Tibial nerve (tissue), 4 donors: ENCODE data around the gene TMEM219. TPM values are rescaled to one million over a fixed set of nuclear protein-coding genes. Genes with fewer than 3 reads are reported as not detected.

Experiments
- DNase-seq, 2 donors: peaks; one replicate each; pipeline ENCODE4 v3.0.0-alpha.2; 2019; ENCODE audit warnings: low spot score in 2 of 2
- H3K27ac ChIP-seq, 4 donors: fragments of 200-600 bp; sonication (generic) in 3 of 4; one replicate each; pipeline ENCODE4 v1.5.1; 2017 to 2019; ENCODE audit warnings: mild to moderate bottlenecking in 1 of 4
- H3K27me3 ChIP-seq, 2 donors: fragments of 200-600 bp; sonication (generic) in 1 of 2; one replicate each; pipeline versions ENCODE4 v1.5.1 to v1.6.0; 2017 to 2019
- H3K36me3 ChIP-seq, 3 donors: fragments of 200-600 bp; sonication (generic); one replicate each; pipeline ENCODE4 v1.5.1; 2018 to 2019
- H3K4me1 ChIP-seq, 4 donors: fragments of 200-600 bp; sonication (generic) in 3 of 4; one replicate each; pipeline ENCODE4 v1.5.1; 2017 to 2019
- H3K4me3 ChIP-seq, 4 donors: fragments of 200-600 bp; sonication (generic) in 3 of 4; one replicate each; pipeline ENCODE4 v1.5.1; 2017 to 2019; ENCODE audit warnings: mild to moderate bottlenecking in 1 of 4, moderate library complexity in 1 of 4
- H3K9me3 ChIP-seq, 4 donors: fragments of 200-600 bp; sonication (generic) in 3 of 4; one replicate each; pipeline ENCODE4 v1.5.1; 2017 to 2019
- CTCF ChIP-seq, 5 experiments: fragments of 200-600 bp in 3 of 5; fragments of 450-650 bp in 2 of 5; sonication (generic) in 3 of 5; IDR thresholded peaks; one replicate each; pipeline ENCODE4 v1.5.1; 2016 to 2019; ENCODE audit warnings: antibody characterized with exemption in 5 of 5, mild to moderate bottlenecking in 3 of 5, moderate library complexity in 2 of 5
- EP300 ChIP-seq, 2 donors: sonication (generic); formaldehyde crosslinking; IDR thresholded peaks; one replicate each; pipeline ENCODE4 v1.6.1; 2017; ENCODE audit warnings: antibody characterized with exemption in 2 of 2, mild to moderate bottlenecking in 1 of 2
- POLR2A ChIP-seq, 2 donors: fragments of 450-650 bp; IDR thresholded peaks; one replicate each; pipeline ENCODE4 v1.6.1; 2017; ENCODE audit warnings: antibody characterized with exemption in 2 of 2, mild to moderate bottlenecking in 2 of 2, moderate library complexity in 2 of 2
- WGBS, 2 donors: methylation state at CpG; one replicate each; pipeline ENCODE4 v1.1.5; 2018; 5-methylcytosine and 5-hydroxymethylcytosine counted together
- total RNA-seq, 4 donors: library from RNA; depleted of rRNA; stranded (reverse); fragments of >200 nt; gene quantifications; one replicate each; pipeline ENCODE4 v1.1.0, GENCODE V29; 2016

Gene TMEM219
- total RNA-seq, 4 donors from 2014 or later, result 83.1 to 144 (median 103) TPM

- peak within 1 kb of the TSS; percentile 78 to 97 (median 82) for H3K4me3 ChIP-seq
- peak within 1 kb of the TSS; percentile 94 to 100 (median 96) for H3K27ac ChIP-seq
- peaks cover 0 to 30% (median 13%) of the 10 kb centered on the region in 4 donors for H3K4me1 ChIP-seq
- H3K36me3 ChIP-seq, result peaks cover 6 to 64% (median 13%) of the 10 kb centered on the region in 3 donors
- no peaks in the 10 kb centered on the region for H3K27me3 ChIP-seq
- peak; percentile 68 to 74 for DNase-seq
- TF ChIP-seq EP300 (IDR thresholded peaks at IDR 0.05) (peak in 1 of 2 donors; percentile 78), POLR2A (IDR thresholded peaks at IDR 0.05) (no peak)
- WGBS, 2 donors, result 0 to 1% methylated on average over 46 to 51 of the region's 53 CpGs
- no peaks in the 10 kb centered on the region for H3K9me3 ChIP-seq
Observed at GRCh38 chr16:29995324-29995910, 33.5 kb downstream of the TMEM219 start, which contains the start of gene HIRIP3. TSS of gene HIRIP3 (minus strand) at chr16:29995617. CDS start at chr16:29995605, 12 bp downstream.

- Histone ChIP-seq H3K4me1 (peaks cover 0 to 30% (median 13%) of the 10 kb centered on the region in 4 donors), H3K4me3 (peak within 1 kb of the TSS; percentile 78 to 97 (median 82)), H3K27ac (peak within 1 kb of the TSS; percentile 94 to 100 (median 96)), H3K27me3 (no peaks in the 10 kb centered on the region), H3K9me3 (no peaks in the 10 kb centered on the region), H3K36me3 (peaks cover 6 to 64% (median 6%) of the 10 kb centered on the region in 3 donors)
- TF ChIP-seq CTCF (IDR thresholded peaks at IDR 0.05) (peak in 1 of 5 experiments; percentile 46), POLR2A (IDR thresholded peaks at IDR 0.05) (peak; percentile 22 to 61), EP300 (IDR thresholded peaks at IDR 0.05) (peak in 1 of 2 donors; percentile 92)
- peak; percentile 94 to 96 for DNase-seq
- WGBS, 2 donors, result 0% methylated on average over 56 to 65 of the region's 65 CpGs
Observed at GRCh38 chr16:29995911-29996765, 34.3 kb downstream of the TMEM219 start, which contains the start of gene INO80E. TSS of gene INO80E (plus strand) at chr16:29996241. CDS start at chr16:29996311, 70 bp downstream.

GRCh38 chr16:29996766-29997250 lies 34.9 kb downstream of the TMEM219 start:
- DNase-seq, result no peak
- WGBS, 2 donors, result 18 to 22% methylated on average over 9 of the region's 9 CpGs
- no peaks in the 10 kb centered on the region for H3K9me3 ChIP-seq
- H3K27me3 ChIP-seq, result no peaks in the 10 kb centered on the region
- H3K27ac ChIP-seq, result peak overlapping the region in 2 of 4 donors; percentile 98 to 100
- peaks cover 5 to 64% (median 6%) of the 10 kb centered on the region in 3 donors for H3K36me3 ChIP-seq
- peak overlapping the region; percentile 78 to 97 (median 82) for H3K4me3 ChIP-seq
- H3K4me1 ChIP-seq, result peaks cover 0 to 30% (median 13%) of the 10 kb centered on the region in 4 donors
- TF ChIP-seq CTCF (IDR thresholded peaks at IDR 0.05) (no peak), EP300 (IDR thresholded peaks at IDR 0.05) (no peak), POLR2A (IDR thresholded peaks at IDR 0.05) (no peak)

GRCh38 chr16:29999605-30000004 lies 37.7 kb downstream of the TMEM219 start:
- DNase-seq, result no peak
- peaks cover 0 to 21% (median 8%) of the 10 kb centered on the region in 4 donors for H3K4me1 ChIP-seq
- H3K36me3 ChIP-seq, result peaks cover 0 to 68% (median 3%) of the 10 kb centered on the region in 3 donors
- no peak overlapping the region for H3K27ac ChIP-seq
- no peak for TF ChIP-seq EP300 (IDR thresholded peaks at IDR 0.05)
- no peak for TF ChIP-seq CTCF (IDR thresholded peaks at IDR 0.05)
- TF ChIP-seq POLR2A (IDR thresholded peaks at IDR 0.05), result no peak
- H3K27me3 ChIP-seq, result no peaks in the 10 kb centered on the region
- 85 to 89% methylated on average over 6 of the region's 6 CpGs for WGBS, 2 donors
- no peaks in the 10 kb centered on the region for H3K9me3 ChIP-seq
- H3K4me3 ChIP-seq, result no peak overlapping the region
